HCT116 (cell line): ENCODE data around the gene PDE10A. TPM values are rescaled to one million over a fixed set of nuclear protein-coding genes. Genes with fewer than 3 reads are reported as not detected.

ENCODE experiments used
- ATAC-seq: fragments of 200-7000 bp; cut with Tn5 transposase; 2 replicates; pipeline ENCODE4 v1.9.1; 2020; ENCODE audit warnings: mild to moderate bottlenecking, moderate library complexity
- BruUV-seq: library from RNA; stranded (reverse); fragments of 400-500 nt; replicated peaks from 2 replicates; lab custom pipeline; 2021; lab: Mats Ljungman, UMichigan
- CTCF ChIA-PET: fragments of 300-600 bp; sonication (Branson Sonifier 250); formaldehyde crosslinking; loops from one replicate; lab custom pipeline; 2021; ENCODE audit warnings: antibody characterized with exemption; lab: Charles Lee
- POLR2A ChIA-PET: fragments of 300-600, 350-600 bp; sonication (Branson Sonifier 250); formaldehyde crosslinking; loops from one replicate; lab custom pipeline; 2021; ENCODE audit warnings: antibody characterized with exemption; lab: Charles Lee
- RAD21 ChIA-PET, 2 experiments: fragments of 300-600 bp; sonication (Branson Sonifier 250); formaldehyde crosslinking; loops; one replicate each; lab custom pipeline; 2023; ENCODE audit warnings: low total read pairs in 2 of 2; ENCODE audit not compliant: uncharacterized antibody in 2 of 2, unreplicated experiment in 2 of 2, low non-redundant PET in 1 of 2; lab: Charles Lee
- DNase-seq: peaks from one replicate; pipeline ENCODE4 v3.0.0-alpha.2; 2010; ENCODE audit warnings: low read depth, low spot score
- H2AFZ ChIP-seq: fragments of 200-600 bp; shearing (Covaris generic), sonication (generic); 2 replicates; pipeline ENCODE4 v1.6.1; 2017; ENCODE audit warnings: low read depth, mixed run types, mixed read lengths, antibody characterized with exemption, low read length; ENCODE audit not compliant: poor library complexity, severe bottlenecking
- H3K27ac ChIP-seq: 2 replicates; pipeline ENCODE4 v1.5.1; 2012; ENCODE audit warnings: low read depth, low read length
- H3K27me3 ChIP-seq: fragments of 200-600 bp; sonication (generic); 2 replicates; pipeline ENCODE4 v1.6.1; 2016; ENCODE audit warnings: mixed run types, low read length, mixed read lengths; ENCODE audit not compliant: insufficient read depth
- H3K36me3 ChIP-seq, 2 experiments: fragments of 200-500 bp in 1 of 2; fragments of 200-600 bp in 1 of 2; sonication (Bioruptor generic) in 1 of 2; sonication (generic) in 1 of 2; 2 replicates each; pipeline versions ENCODE4 v1.5.1 to v1.6.1; 2014 to 2016; ENCODE audit warnings: low read length in 2 of 2, inconsistent platforms in 1 of 2, mixed read lengths in 1 of 2, mixed run types in 1 of 2; ENCODE audit not compliant: insufficient read depth in 2 of 2, control insufficient read depth in 1 of 2
- H3K4me1 ChIP-seq, 2 experiments: fragments of 200-600 bp in 1 of 2; sonication (generic) in 1 of 2; 2 replicates each; pipeline versions ENCODE4 v1.5.1 to v1.6.1; 2012 to 2017; ENCODE audit warnings: low read length in 2 of 2, inconsistent platforms in 1 of 2, mild to moderate bottlenecking in 1 of 2, mixed read lengths in 1 of 2, mixed run types in 1 of 2, moderate library complexity in 1 of 2; ENCODE audit not compliant: insufficient read depth in 2 of 2, control insufficient read depth in 1 of 2
- H3K4me2 ChIP-seq: fragments of 200-600 bp; sonication (generic); 2 replicates; pipeline ENCODE4 v1.6.1; 2017; ENCODE audit warnings: mixed run types, low read length, mixed read lengths
- H3K4me3 ChIP-seq, 2 experiments: fragments of 200-600 bp in 1 of 2; sonication (generic) in 1 of 2; replicated peaks in 1 of 2; 2 replicates each; pipeline ENCODE4 v1.5.1; 2011 to 2016; ENCODE audit warnings: low read length in 2 of 2, control low read depth in 1 of 2, low read depth in 1 of 2, mild to moderate bottlenecking in 1 of 2, mixed read lengths in 1 of 2, mixed run types in 1 of 2
- H3K79me2 ChIP-seq: fragments of 200-600 bp; sonication (generic); 2 replicates; pipeline ENCODE4 v1.6.1; 2017; ENCODE audit warnings: mild to moderate bottlenecking, mixed run types, low read length, moderate library complexity, mixed read lengths; ENCODE audit not compliant: insufficient read depth
- H3K9ac ChIP-seq: fragments of 200-600 bp; sonication (generic); 2 replicates; pipeline ENCODE4 v1.6.1; 2016; ENCODE audit warnings: low read length, mixed read lengths
- H3K9me2 ChIP-seq: fragments of 200-600 bp; sonication (generic), shearing (Covaris generic); 2 replicates; pipeline ENCODE4 v1.6.1; 2017; ENCODE audit warnings: mixed run types, mild to moderate bottlenecking, moderate library complexity; ENCODE audit not compliant: insufficient read depth
- H3K9me3 ChIP-seq, 2 experiments: fragments of 200-500 bp in 1 of 2; fragments of 200-600 bp in 1 of 2; sonication (Bioruptor generic) in 1 of 2; sonication (generic) in 1 of 2; 2 replicates each; pipeline ENCODE4 v1.6.1; 2014 to 2017; ENCODE audit warnings: low read length in 2 of 2, mixed read lengths in 2 of 2, inconsistent platforms in 1 of 2, low read depth in 1 of 2, mild to moderate bottlenecking in 1 of 2, mixed run types in 1 of 2, moderate library complexity in 1 of 2; ENCODE audit not compliant: control insufficient read depth in 1 of 2, insufficient read depth in 1 of 2
- H4K20me1 ChIP-seq: fragments of 200-600 bp; sonication (generic), shearing (Covaris generic); 2 replicates; pipeline ENCODE4 v1.6.1; 2017; ENCODE audit warnings: mixed run types, mild to moderate bottlenecking, moderate library complexity; ENCODE audit not compliant: insufficient read depth
- CBX3 ChIP-seq: IDR thresholded peaks from 2 replicates; pipeline ENCODE4 v1.6.1; 2012; ENCODE audit warnings: low read depth
- CTCF ChIP-seq, 3 experiments: fragments of 200-600 bp in 1 of 3; sonication (generic) in 1 of 3; IDR thresholded peaks in 2 of 3; conservative IDR thresholded peaks in 1 of 3; 2 replicates each; pipeline ENCODE4 v1.5.1; 2012 to 2017; ENCODE audit warnings: low read depth in 2 of 3, low read length in 2 of 3, antibody characterized with exemption in 1 of 3, borderline replicate concordance in 1 of 3, control low read depth in 1 of 3, mild to moderate bottlenecking in 1 of 3, mixed read lengths in 1 of 3, mixed run types in 1 of 3, moderate library complexity in 1 of 3; ENCODE audit not compliant: insufficient read depth in 1 of 3
- EGR1 ChIP-seq: IDR thresholded peaks from 2 replicates; pipeline ENCODE4 v1.6.1; 2012; ENCODE audit warnings: low read depth
- EZH2 ChIP-seq: fragments of 200-600 bp; sonication (generic); IDR thresholded peaks from 2 replicates; pipeline ENCODE4 v1.6.1; 2017; ENCODE audit warnings: antibody characterized with exemption, mixed run types
- EZH2phosphoT487 ChIP-seq: fragments of 200-600 bp; IDR thresholded peaks from 2 replicates; pipeline ENCODE4 v1.6.1; 2018; ENCODE audit warnings: antibody characterized with exemption, borderline replicate concordance
- MAX ChIP-seq: IDR thresholded peaks from 2 replicates; pipeline ENCODE4 v1.6.1; 2012
- POLR2AphosphoS5 ChIP-seq: IDR thresholded peaks from 2 replicates; pipeline ENCODE4 v1.6.1; 2011; ENCODE audit warnings: mild to moderate bottlenecking, low read depth, low read length, moderate library complexity
- REST ChIP-seq: IDR thresholded peaks from 2 replicates; pipeline ENCODE4 v1.6.1; 2012; ENCODE audit warnings: low read depth
- SIN3A ChIP-seq: IDR thresholded peaks from 2 replicates; pipeline ENCODE4 v1.6.1; 2012; ENCODE audit warnings: low read depth
- SP1 ChIP-seq: IDR thresholded peaks from 2 replicates; pipeline ENCODE4 v1.6.1; 2012; ENCODE audit warnings: low read depth
- SRF ChIP-seq: IDR thresholded peaks from 2 replicates; pipeline ENCODE4 v1.6.1; 2012; ENCODE audit warnings: low read depth
- intact Hi-C: fragments of 100-400 bp; cut with micrococcal nuclease; formaldehyde crosslinking; loops from 2 replicates; pipeline ENCODE4 v1.10.0; 2022
- total RNA-seq: library from RNA; stranded (reverse); gene quantifications from one replicate; pipeline ENCODE4 v1.2.1, GENCODE V29; 2021; ENCODE audit not compliant: unreplicated experiment

The PDE10A gene
- total RNA-seq, 1 experiment from 2014 or later: 0.37 TPM

- intact Hi-C loops: no loop called here
- no peak overlapping the region for H3K27ac ChIP-seq
- no peak overlapping the region for H2AFZ ChIP-seq
- H3K4me3 ChIP-seq: no peak overlapping the region
- CTCF ChIA-PET: no interaction called here
- no peak for ATAC-seq
- no peak for DNase-seq
- H3K36me3 ChIP-seq: no peaks in the 10 kb centered on the region
- H3K4me1 ChIP-seq: no peaks in the 10 kb centered on the region
- no peaks in the 10 kb centered on the region for H3K27me3 ChIP-seq
- H3K9ac ChIP-seq: no peak overlapping the region
- H3K79me2 ChIP-seq: no peaks in the 10 kb centered on the region
- H3K9me2 ChIP-seq: no peaks in the 10 kb centered on the region
- H3K4me2 ChIP-seq: no peak overlapping the region
- no peaks in the 10 kb centered on the region for H3K9me3 ChIP-seq
- TF ChIP-seq EGR1 (no peak), EZH2 (no peak), POLR2AphosphoS5 (no peak), CTCF (IDR thresholded peaks at IDR 0.05 in 2 of 3, conservative IDR thresholded peaks at IDR 0.05 in 1 of 3; ENCODE audit: borderline replicate concordance in 1 of 3, insufficient read depth in 1 of 3, low read depth in 2 of 3, low read length in 2 of 3) (no peak), MAX (no peak), CBX3 (no peak), SIN3A (no peak)
- H4K20me1 ChIP-seq: no peaks in the 10 kb centered on the region
- POLR2A ChIA-PET: no interaction called here
- RAD21 ChIA-PET: no interaction called here
- no TSS peak for BruUV-seq
Observed at GRCh38 chr6:165383323-165383722, 279.7 kb downstream of the PDE10A start.

GRCh38 chr6:165376100-165376499 lies 286.9 kb downstream of the PDE10A start:
- intact Hi-C loops: no loop called here
- no peak overlapping the region for H2AFZ ChIP-seq
- no peaks in the 10 kb centered on the region for H3K9me2 ChIP-seq
- no peak for ATAC-seq
- POLR2A ChIA-PET: no interaction called here
- CTCF ChIA-PET: no interaction called here
- H3K79me2 ChIP-seq: no peaks in the 10 kb centered on the region
- H3K27me3 ChIP-seq: no peaks in the 10 kb centered on the region
- TF ChIP-seq EZH2phosphoT487 (no peak), SRF (no peak), REST (no peak), SP1 (no peak), SIN3A (no peak)
- H3K4me3 ChIP-seq: no peak overlapping the region
- H3K36me3 ChIP-seq: no peaks in the 10 kb centered on the region
- H3K4me2 ChIP-seq: no peak overlapping the region
- H3K9me3 ChIP-seq: no peaks in the 10 kb centered on the region
- no peaks in the 10 kb centered on the region for H3K4me1 ChIP-seq
- BruUV-seq: no TSS peak
- H3K27ac ChIP-seq: no peak overlapping the region
- DNase-seq: no peak
- no peak overlapping the region for H3K9ac ChIP-seq
- RAD21 ChIA-PET: no interaction called here
- H4K20me1 ChIP-seq: no peaks in the 10 kb centered on the region
